ENCODE measurements around the gene PABPN1L. TPM values are rescaled to one million over a fixed set of nuclear protein-coding genes. Genes with fewer than 3 reads are reported as not detected.
A peak's percentile ranks its signal among the peaks of the same experiment; 100 is the strongest.

The PABPN1L gene
- total RNA-seq, result not detected

GRCh38 chr16:88866151-88866920 is at the start of gene PABPN1L:
Gene PABPN1L (minus strand): TSS chr16:88866660. CDS start chr16:88866606, 54 bp downstream.
- ATAC-seq, result no peak
- no peak for DNase-seq (ENCODE audit: low spot score)
- intact Hi-C loops (cut with DNase I), result no loop called here

DNA sequence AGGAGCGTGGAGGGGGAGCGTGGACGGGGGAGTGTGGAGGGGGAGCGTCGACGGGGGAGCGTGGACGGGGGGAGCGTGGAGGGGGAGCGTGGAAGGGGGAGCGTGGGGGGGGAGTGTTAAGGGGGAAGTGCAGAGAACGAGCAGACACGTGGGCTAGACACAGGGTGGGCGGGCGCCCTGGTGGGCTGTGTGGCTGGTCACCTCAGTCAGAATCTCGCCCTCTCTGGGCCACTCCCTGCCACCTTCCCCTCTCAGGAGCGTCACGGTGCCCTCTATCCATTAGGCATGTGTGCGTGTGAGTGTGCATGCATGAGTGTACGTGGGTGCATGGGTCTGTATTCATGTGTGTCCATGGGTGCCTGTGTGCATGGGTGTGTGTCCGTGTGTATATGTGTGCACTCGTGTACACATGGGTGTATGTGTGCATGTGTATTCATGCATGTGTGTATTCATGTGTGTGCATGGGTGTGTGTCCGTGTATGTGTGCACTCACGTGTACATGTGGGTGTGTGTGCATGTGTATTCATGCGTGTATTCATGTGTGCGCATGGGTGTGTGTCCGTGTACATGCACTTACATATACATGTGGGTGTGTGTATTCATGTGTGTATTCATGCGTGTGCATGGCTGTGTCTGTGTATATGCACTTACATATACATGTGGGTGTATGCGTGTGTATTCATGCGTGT is 49.3 kb upstream of the PABPN1L start:
- intact Hi-C loops (cut with DNase I), result no loop called here

DNA sequence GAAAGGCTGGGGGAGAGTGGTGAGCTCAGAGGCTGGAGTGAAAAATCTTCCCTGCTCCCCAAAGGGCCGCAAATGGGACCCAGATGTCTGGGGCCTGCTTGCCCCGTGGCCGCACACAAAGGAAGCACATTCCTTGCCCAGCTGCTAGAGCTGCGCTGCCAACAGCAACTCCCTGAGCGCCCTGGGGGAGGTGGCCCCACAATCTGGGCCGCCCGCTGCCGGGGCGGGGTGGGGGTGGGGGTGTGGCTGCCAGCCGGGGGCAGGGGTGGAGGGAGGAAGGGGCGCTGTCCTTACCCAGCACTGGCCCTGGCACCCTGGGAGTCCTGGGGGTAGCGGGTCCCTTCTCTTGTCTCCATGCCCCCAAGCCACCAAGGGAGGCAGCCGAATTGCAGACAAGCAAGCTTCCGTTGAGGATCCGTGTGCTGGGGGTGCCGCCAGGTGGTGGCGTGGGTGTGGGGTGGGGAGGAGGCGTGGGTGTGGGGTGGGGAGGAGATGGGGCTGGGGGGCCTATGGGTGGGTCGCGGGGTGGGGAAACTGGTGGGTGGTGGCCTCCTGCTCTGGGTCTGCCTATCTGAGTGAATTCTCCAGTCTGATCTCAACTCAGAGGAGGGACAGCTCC is 48.4 kb upstream of the PABPN1L start:
- DNase-seq (ENCODE audit: low spot score) (peak; percentile 73), ATAC-seq (peak; percentile 86)

More for the DNA sequence above, 49.3 kb upstream of the PABPN1L start:
- DNase-seq (ENCODE audit: low spot score) (no peak), ATAC-seq (no peak)

GRCh38 chr16:88913870-88914269 is 47.4 kb upstream of the PABPN1L start:
- no peak for ATAC-seq
- no peak for DNase-seq (ENCODE audit: low spot score)
- intact Hi-C loops (cut with DNase I), result no loop called here

More for the DNA sequence above, 48.4 kb upstream of the PABPN1L start:
- intact Hi-C loops (cut with DNase I), result no loop called here

GRCh38 chr16:88913001-88913612 is 46.6 kb upstream of the PABPN1L start:
- ATAC-seq, result no peak
- DNase-seq (ENCODE audit: low spot score), result no peak
- intact Hi-C loops (cut with DNase I), result no loop called here

GRCh38 chr16:88912556-88912955 is 46.1 kb upstream of the PABPN1L start:
- intact Hi-C loops (cut with DNase I), result no loop called here
- ATAC-seq (no peak), DNase-seq (ENCODE audit: low spot score) (no peak)

GRCh38 chr16:88911946-88912310 is 45.5 kb upstream of the PABPN1L start:
- intact Hi-C loops (cut with DNase I), result no loop called here
- DNase-seq (ENCODE audit: low spot score) (no peak), ATAC-seq (no peak)

DNA sequence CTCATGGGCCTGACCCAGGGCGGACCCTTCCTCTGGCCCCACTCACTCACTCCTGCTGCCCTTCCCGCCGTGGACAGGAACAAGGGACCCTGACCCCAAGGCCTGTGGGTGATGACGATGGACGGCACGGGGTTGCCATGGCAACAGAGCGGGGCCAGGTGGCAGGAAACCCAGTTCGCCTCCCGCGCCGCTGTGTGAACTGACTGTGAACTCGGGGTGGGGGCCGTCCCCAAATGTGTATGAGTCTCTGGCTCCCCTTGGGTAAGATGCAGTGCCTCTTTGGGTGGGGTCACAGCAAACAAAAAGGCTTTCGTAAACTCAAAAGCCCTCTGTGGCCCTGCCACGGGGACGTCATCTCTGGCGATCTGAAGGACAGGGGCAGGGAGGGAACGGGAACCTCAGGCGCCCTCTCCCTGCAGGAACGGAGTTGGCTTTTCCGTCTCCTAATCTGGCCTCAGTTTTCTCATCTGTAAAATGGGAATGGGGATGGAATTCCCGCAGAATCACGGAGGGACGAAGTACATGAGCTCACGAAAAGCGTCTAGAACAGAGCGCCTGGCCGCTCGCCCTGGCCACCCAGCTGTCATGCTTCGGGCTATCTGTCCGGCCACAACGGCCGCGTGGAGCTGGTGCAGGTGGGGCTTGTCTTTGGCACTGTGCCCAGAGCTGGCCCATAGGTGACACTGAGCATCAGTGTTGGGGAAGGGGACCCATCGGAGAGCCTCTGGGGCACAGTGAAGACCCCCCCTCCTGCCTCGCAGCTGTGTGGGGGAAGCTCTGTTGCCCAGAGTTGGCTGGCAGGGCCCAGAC is 44.9 kb upstream of the PABPN1L start:
- DNase-seq (ENCODE audit: low spot score), result no peak
- intact Hi-C loops (cut with DNase I), result no loop called here
- peak; percentile 3 for ATAC-seq

- DNase-seq (ENCODE audit: low spot score) (no peak), ATAC-seq (no peak)
- intact Hi-C loops (cut with DNase I), result no loop called here
Measured at GRCh38 chr16:88910284-88911135, 44.0 kb upstream of the PABPN1L start.

DNA sequence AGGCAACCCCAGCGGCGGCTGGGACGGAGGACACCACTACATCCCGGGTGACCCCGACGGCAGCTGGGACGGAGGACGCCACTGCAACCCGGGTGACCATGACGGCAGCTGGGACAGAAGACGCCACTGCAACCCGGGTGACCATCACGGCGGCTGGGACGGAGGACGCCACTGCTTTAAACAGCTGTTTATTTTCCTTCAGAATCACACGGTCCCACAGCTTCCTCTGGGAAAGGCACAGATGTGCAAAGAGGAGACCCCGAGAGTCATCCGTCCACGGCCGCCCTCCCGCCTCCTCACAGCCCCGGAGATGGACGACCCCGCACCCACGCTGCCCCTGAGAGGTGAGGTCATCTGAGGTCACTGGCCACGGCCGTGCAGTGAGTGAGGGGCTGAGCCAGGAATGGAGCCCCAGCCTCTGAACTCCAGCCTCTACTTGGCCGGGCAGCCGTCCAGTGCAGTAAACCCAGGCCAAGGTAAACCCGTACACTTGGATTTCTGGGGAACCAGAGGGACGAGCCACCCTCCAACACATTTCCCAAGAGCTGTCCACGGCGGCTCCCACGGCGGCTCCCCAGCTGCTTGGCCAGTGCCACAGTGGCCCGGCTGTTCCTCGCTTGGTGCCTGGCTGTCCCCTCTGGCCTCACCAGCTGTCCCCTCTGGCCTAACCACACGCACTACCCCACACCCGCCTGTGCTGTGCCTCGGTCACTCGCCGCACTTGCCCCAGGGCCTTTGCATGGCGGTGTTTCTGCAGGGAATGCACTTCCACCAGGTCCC is 43.2 kb upstream of the PABPN1L start:
- intact Hi-C loops (cut with DNase I), result no loop called here
- ATAC-seq (peak; percentile 50), DNase-seq (ENCODE audit: low spot score) (no peak)

DNA sequence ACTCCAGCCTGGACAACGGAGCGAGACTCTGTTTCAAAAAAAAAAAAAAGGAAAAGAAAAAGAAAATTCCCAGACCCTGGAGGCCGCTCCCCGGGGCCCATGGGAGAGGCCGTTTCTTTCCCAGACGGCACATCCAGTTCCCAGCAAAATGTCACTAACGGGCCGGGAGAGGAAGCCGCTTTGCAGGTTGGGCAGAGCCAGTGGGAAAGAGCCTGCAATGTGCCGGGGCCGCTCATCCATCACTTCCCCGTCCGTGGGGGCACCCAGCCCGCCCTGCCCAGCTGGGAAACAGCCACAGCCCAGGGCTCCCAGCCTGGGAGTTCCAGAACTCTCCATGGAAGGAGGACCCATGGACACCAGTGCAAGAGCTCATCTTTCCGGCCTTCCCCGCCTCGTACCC is 41.8 kb upstream of the PABPN1L start:
- DNase-seq (ENCODE audit: low spot score) (no peak), ATAC-seq (no peak)
- intact Hi-C loops (cut with DNase I), result no loop called here

DNA sequence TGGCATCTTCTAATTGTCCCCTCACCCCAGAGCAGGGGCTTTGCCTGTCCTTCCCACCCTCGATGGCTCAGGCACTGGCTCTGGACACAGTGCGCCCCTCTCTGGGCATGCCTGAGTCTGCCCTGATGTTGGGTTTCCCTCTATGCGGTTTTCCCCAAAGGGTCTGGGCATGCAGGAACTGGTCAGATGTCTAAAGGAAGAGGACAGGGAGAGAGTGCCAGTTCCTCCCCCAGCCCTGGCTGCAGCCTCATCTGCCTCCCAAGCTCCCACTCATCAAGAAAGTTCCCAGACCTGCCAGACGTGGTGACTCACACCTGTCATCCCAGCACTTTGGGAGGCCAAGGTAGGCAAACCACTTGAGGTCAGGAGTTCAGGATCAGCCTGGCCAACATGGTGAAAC is 41.3 kb upstream of the PABPN1L start:
- intact Hi-C loops (cut with DNase I), result no loop called here
- ATAC-seq (no peak), DNase-seq (ENCODE audit: low spot score) (no peak)

DNA sequence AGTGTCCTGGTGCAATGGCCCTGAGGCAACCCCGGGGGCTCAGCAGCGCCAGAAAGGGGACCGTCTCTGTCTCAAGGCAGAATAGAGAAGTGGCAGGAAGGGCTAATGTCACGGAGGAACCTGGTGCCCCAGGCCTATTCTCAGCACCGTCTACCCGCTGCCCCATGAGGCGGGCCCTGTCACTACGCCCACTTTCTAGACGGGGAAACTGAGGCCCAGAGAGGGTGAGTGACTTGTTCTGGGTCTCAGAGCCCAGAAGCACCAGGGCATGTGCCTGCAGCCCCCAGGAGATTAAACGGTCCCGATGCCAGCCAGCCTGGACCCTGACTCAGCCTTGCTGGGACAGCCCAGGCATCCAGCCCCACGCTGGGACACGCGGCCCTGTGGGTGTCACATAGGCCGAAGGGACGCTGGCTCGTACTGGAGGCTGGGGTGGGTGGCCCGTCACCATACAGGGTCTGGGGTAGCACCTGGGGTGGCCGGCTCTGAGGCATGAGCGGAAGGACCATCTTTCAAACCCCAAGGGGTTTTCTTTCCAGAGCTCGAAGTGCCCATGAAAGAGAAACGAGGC is 40.2 kb upstream of the PABPN1L start:
- ATAC-seq (no peak), DNase-seq (ENCODE audit: low spot score) (no peak)
- intact Hi-C loops (cut with DNase I), result no loop called here

GRCh38 chr16:88906020-88906419 is 39.6 kb upstream of the PABPN1L start:
- no peak for ATAC-seq
- intact Hi-C loops (cut with DNase I), result no loop called here
- DNase-seq (ENCODE audit: low spot score), result no peak

GRCh38 chr16:88905563-88905962 is 39.1 kb upstream of the PABPN1L start:
- ATAC-seq (no peak), DNase-seq (ENCODE audit: low spot score) (no peak)
- intact Hi-C loops (cut with DNase I), result no loop called here

- ATAC-seq (no peak), DNase-seq (ENCODE audit: low spot score) (no peak)
- intact Hi-C loops (cut with DNase I), result no loop called here
Measured at GRCh38 chr16:88904676-88905365, 38.4 kb upstream of the PABPN1L start.

GRCh38 chr16:88903267-88903666 is 36.8 kb upstream of the PABPN1L start:
- ATAC-seq, result no peak
- DNase-seq (ENCODE audit: low spot score), result no peak
- intact Hi-C loops (cut with DNase I), result no loop called here
